WTC11 (cell line): Measurements from ENCODE around the gene TXNRD1.

Experiments
- CTCF ChIP-seq: fragments of 200-600 bp; IDR thresholded peaks from 2 replicates; pipeline ENCODE4 v1.8.0; 2022; ENCODE audit warnings: antibody characterized with exemption
- FOXK1 ChIP-seq: sonication (generic); formaldehyde crosslinking; IDR thresholded peaks from 2 replicates; pipeline ENCODE4 v1.8.0; 2022; ENCODE audit warnings: mild to moderate bottlenecking, moderate library complexity, missing genetic modification reagents
- MAX ChIP-seq: sonication (generic); formaldehyde crosslinking; IDR thresholded peaks from 2 replicates; pipeline ENCODE4 v1.8.0; 2022; ENCODE audit warnings: mild to moderate bottlenecking, missing genetic modification reagents
- TF ChIP-seq, protein P1 (sequence below): sonication (generic); formaldehyde crosslinking; IDR thresholded peaks from 2 replicates; pipeline ENCODE4 v1.8.0; 2022; ENCODE audit warnings: missing genetic modification reagents

DNA sequence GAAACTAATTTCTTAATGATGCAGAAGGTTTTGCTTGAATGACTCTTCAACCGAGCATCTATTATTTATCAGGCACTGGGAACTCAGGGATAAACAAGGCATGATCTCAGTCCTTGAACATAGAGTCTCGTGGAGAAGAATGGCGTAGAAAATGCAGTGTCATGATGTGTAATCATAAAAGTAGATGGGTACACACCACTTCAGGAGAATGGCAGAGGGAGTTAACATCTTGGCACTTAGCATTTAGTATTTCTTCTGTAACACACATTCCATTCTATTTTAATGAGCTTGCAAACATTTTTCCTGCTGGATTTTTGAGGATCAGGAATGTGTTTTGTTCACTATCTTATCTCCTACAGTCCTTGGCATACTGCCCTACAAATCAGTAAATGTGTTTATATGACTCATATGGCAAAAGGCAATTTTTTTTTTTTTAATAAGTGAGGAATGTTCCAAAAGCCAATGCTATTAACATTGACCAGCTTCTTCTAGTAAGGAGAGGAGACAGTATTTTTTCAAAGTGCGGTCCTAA is 3.8 kb downstream of the TXNRD1 start:
- TF ChIP-seq MAX (no peak), CTCF (no peak), FOXK1 (no peak)
- TF ChIP-seq, protein P1, sequence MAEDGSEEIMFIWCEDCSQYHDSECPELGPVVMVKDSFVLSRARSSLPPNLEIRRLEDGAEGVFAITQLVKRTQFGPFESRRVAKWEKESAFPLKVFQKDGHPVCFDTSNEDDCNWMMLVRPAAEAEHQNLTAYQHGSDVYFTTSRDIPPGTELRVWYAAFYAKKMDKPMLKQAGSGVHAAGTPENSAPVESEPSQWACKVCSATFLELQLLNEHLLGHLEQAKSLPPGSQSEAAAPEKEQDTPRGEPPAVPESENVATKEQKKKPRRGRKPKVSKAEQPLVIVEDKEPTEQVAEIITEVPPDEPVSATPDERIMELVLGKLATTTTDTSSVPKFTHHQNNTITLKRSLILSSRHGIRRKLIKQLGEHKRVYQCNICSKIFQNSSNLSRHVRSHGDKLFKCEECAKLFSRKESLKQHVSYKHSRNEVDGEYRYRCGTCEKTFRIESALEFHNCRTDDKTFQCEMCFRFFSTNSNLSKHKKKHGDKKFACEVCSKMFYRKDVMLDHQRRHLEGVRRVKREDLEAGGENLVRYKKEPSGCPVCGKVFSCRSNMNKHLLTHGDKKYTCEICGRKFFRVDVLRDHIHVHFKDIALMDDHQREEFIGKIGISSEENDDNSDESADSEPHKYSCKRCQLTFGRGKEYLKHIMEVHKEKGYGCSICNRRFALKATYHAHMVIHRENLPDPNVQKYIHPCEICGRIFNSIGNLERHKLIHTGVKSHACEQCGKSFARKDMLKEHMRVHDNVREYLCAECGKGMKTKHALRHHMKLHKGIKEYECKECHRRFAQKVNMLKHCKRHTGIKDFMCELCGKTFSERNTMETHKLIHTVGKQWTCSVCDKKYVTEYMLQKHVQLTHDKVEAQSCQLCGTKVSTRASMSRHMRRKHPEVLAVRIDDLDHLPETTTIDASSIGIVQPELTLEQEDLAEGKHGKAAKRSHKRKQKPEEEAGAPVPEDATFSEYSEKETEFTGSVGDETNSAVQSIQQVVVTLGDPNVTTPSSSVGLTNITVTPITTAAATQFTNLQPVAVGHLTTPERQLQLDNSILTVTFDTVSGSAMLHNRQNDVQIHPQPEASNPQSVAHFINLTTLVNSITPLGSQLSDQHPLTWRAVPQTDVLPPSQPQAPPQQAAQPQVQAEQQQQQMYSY = no peak
